SK-N-SH treated with all-trans-retinoic acid at 6 μM for 48 hours (cell line): ENCODE data around the gene CALB2.

Source experiments
- ARNTL ChIP-seq: fragments of 450-650 bp; formaldehyde crosslinking; IDR thresholded peaks from 2 replicates; pipeline ENCODE4 v1.5.0; 2020; ENCODE audit warnings: low read depth, mild to moderate bottlenecking, moderate library complexity, borderline replicate concordance
- BACH2 ChIP-seq: fragments of 250-450 bp; sonication (Bioruptor Pico); IDR thresholded peaks from 2 replicates; pipeline ENCODE4 v1.9.0; 2021; ENCODE audit warnings: mild to moderate bottlenecking, borderline replicate concordance
- OSR1 ChIP-seq: fragments of 250-450 bp; sonication (Bioruptor Pico); IDR thresholded peaks from 2 replicates; pipeline ENCODE4 v1.8.0; 2022; ENCODE audit warnings: moderate library complexity, mild to moderate bottlenecking, inconsistent platforms
- TCF4 ChIP-seq: fragments of 250-450 bp; sonication (Bioruptor Pico); IDR thresholded peaks from 2 replicates; pipeline ENCODE4 v1.8.0; 2021; ENCODE audit warnings: mild to moderate bottlenecking, moderate library complexity, borderline replicate concordance
- ZC3H10 ChIP-seq: fragments of 250-450 bp; sonication (Bioruptor Pico); IDR thresholded peaks from 2 replicates; pipeline ENCODE4 v1.5.1; 2021; ENCODE audit warnings: mild to moderate bottlenecking, moderate library complexity
- ZFP3 ChIP-seq: fragments of 250-450 bp; sonication (Bioruptor Pico); IDR thresholded peaks from 2 replicates; pipeline ENCODE4 v1.5.0; 2020; ENCODE audit warnings: mild to moderate bottlenecking, moderate library complexity
- ZFP30 ChIP-seq: fragments of 450-650 bp; formaldehyde crosslinking; IDR thresholded peaks from 2 replicates; pipeline ENCODE4 v1.5.0; 2022; ENCODE audit warnings: mild to moderate bottlenecking, moderate library complexity
- ZNF70 ChIP-seq: fragments of 450-650 bp; formaldehyde crosslinking; IDR thresholded peaks from 2 replicates; pipeline ENCODE4 v1.5.0; 2020; ENCODE audit warnings: mild to moderate bottlenecking, moderate library complexity
- ZNF8 ChIP-seq: fragments of 450-650 bp; formaldehyde crosslinking; IDR thresholded peaks from 2 replicates; pipeline ENCODE4 v1.5.0; 2020; ENCODE audit warnings: mild to moderate bottlenecking, moderate library complexity

DNA sequence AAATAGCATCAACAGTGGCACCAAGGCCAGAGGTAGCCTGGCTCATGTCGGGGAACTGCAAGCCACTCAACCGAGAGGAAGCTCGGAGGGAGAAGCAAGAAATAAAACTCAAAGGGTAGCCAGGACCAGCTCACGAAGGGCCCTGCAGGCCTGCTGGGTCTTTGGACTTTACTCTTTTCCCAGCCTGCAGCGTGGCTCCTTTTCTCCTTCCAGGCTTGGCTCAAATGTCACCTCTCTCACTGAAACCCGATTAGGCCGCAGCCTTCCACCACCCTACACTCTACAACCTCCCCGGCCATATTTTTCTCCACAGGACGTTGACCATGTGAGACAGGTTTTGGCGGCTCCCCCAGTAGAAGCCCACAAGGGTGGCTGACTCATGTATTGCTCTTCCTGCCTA is 38.1 kb downstream of the CALB2 start:
- TF ChIP-seq ZNF8 (no peak), ZNF70 (CRISPR knock-in tag) (no peak), BACH2 (CRISPR knock-in tag) (no peak), OSR1 (CRISPR knock-in tag) (no peak), ARNTL (no peak), ZFP30 (CRISPR knock-in tag) (no peak), TCF4 (CRISPR knock-in tag) (no peak), ZFP3 (CRISPR knock-in tag) (no peak), ZC3H10 (CRISPR knock-in tag) (no peak)
